Measurements from ENCODE around the gene ASB10. TPM values are rescaled to one million over a fixed set of nuclear protein-coding genes. Genes with fewer than 3 reads are reported as not detected.

ASB10 gene, protein sequence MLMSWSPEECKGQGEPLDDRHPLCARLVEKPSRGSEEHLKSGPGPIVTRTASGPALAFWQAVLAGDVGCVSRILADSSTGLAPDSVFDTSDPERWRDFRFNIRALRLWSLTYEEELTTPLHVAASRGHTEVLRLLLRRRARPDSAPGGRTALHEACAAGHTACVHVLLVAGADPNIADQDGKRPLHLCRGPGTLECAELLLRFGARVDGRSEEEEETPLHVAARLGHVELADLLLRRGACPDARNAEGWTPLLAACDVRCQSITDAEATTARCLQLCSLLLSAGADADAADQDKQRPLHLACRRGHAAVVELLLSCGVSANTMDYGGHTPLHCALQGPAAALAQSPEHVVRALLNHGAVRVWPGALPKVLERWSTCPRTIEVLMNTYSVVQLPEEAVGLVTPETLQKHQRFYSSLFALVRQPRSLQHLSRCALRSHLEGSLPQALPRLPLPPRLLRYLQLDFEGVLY
- total RNA-seq = not detected in 2 replicates

DNA sequence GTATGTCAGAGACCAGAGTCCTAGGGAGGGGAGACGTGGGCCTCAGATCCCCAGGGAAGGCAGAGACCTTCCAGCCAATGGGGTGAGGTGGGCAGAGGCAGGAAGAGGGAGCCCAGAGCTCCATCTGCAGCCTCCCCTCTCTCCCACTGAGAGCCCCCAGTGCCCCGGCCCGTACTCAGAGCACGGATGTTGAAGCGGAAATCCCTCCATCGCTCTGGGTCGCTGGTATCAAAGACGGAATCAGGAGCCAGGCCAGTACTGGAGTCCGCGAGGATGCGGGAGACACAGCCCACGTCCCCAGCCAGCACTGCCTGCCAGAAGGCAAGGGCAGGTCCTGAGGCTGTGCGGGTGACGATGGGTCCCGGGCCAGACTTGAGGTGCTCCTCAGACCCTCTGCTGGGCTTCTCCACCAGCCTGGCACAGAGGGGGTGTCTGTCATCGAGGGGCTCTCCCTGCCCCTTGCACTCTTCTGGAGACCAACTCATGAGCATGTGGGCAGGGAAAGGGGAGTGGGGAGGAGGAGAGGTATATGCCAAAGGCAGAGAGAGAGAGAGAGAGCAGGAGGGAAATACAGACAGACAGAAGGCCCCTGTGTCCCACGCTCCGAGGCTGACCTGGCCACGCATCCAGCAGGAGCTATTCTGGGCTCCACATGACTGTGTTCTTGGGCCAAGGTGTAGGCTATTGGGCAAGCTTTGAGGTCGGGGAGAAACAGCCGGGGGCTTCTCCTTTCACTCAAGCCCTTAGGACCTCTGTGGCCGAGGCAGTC lies at the start of gene ASB10:
ASB10 (minus strand) TSS at position 611 of the 769 bp plus-strand sequence; CDS start at position 491, 120 bp downstream.
- no peak for DNase-seq (ENCODE audit: low read depth, low spot score)

- DNase-seq (ENCODE audit: low read depth, low spot score) = no peak
Observed at GRCh38 chr7:151236406-151236805, 49.4 kb upstream of the ASB10 start.

DNA sequence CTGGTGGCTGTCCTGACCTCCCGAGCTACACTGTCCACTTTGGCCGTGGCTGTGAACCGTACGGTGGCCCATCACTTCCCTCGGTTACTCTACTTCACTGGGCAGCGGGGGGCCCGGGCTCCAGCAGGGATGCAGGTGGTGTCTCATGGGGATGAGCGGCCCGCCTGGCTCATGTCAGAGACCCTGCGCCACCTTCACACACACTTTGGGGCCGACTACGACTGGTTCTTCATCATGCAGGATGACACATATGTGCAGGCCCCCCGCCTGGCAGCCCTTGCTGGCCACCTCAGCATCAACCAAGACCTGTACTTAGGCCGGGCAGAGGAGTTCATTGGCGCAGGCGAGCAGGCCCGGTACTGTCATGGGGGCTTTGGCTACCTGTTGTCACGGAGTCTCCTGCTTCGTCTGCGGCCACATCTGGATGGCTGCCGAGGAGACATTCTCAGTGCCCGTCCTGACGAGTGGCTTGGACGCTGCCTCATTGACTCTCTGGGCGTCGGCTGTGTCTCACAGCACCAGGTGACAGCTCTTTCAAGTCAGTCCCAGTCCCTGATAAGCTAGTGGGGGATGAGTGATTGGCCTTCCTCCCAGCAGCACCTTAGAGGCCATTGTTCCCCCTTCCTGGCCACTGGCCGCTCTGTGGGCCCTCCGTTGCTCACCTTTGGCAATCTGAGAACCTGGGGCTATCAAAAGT lies 48.2 kb upstream of the ASB10 start:
- DNase-seq (ENCODE audit: low read depth, low spot score) = no peak

- DNase-seq (ENCODE audit: low read depth, low spot score) = no peak
Observed at GRCh38 chr7:151233804-151234203, 46.8 kb upstream of the ASB10 start.

GRCh38 chr7:151232917-151233701 lies 46.1 kb upstream of the ASB10 start:
- peak; percentile 60 for DNase-seq (ENCODE audit: low read depth, low spot score)

DNA sequence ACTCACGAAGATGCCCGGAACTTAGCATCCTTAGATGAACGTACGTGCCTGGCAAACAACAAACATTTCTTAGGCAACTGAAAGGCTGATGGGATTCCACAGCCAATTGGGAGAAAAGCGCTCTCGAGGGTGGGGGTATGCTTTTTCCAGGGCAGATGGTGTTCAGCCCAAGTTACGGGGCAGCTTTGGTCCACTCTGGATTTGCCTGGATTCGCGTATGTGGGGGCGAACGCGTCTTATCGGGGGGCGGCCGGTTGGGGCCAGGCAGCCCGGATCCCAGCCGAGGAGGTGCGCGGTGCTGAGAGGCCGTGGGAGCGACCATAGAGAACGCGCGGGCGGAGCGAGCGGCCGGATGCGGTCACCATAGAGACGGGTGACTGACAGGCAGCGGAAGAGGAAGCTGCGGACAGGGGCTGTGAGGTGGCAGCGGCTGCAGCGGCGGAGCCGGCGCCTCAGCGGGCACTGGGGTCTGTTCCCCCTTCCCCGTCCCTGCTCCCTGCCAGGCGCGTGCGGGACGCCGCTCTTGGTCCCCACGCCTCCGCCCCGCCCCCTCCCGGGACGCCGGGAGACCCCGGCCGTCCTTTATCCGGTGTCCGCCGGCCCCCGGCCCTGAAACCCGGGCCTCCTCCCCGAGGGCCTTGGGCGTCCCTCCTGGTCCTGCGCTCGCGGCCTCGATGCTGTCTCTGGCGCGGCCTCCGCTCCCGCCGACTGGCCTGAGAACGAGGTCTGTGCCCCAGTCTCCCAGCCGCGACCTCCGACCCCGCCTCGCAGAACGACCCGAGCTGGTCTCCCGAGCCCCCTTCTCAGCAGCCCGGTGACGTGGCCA lies 45.3 kb upstream of the ASB10 start, which contains the start of gene CHPF2:
CHPF2 (plus strand) TSS at position 393 of the 826 bp plus-strand sequence. CDS start 1,529 bp downstream, outside the sequence.
- DNase-seq (ENCODE audit: low read depth, low spot score) = peak; percentile 57

GRCh38 chr7:151231080-151231479 lies 44.0 kb upstream of the ASB10 start:
- DNase-seq (ENCODE audit: low read depth, low spot score) = no peak

DNA sequence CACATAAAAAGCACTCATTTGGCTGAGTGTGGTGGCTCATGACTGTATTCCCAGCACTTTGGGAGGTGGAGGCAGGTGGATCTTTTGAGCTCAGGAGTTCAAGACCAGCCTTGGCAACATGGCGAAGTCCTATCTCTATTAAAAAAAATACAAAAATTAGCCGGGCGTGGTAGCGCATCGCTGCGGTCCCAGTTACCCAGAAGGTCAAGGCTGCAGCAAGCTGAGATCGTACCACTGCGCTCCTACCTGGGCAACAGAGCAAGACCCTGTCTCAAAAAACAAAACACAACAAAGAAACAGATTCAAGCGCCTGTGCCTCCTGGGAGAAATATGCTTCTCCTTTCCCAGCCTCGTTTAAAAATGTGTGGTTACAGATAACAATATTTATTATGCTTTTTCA lies 42.2 kb upstream of the ASB10 start:
- DNase-seq (ENCODE audit: low read depth, low spot score) = no peak

DNA sequence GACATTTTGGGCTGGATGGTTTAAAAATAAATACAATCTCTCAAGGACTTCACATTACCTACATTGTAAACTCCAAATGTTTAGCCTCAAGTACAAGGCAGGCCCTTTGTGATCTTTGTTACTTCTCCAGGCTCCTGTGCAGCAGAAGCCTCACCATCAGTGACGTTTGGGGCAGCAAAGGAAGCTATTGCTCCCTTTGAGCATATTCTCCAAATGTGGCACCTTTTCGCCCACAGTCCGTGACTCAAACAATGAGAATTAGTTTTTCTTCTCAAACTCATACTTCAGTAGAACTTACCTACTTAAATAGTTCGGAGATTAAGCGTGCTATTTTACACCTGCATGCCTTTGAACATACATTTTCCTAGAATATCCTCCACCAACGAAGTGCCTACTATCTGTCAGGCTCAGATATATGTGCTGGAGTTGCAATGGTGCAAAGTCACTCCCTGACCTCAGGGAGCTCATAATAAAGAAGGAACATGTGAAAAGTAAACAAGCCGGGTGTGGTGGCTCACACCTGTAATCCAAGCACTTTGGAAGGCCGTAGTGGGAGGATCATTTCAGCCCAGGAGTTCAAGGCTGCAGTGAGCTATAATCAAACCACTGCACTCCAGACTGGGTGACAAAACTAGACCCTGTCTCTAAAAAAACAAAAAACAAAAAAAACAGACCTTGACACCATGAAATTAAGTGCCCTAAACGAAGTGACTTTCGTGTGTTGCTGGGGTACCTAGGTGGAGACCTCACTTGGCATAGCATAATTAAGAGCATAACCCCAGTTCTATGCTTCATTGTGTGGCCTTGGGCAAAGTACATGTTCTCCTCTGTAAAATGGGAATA lies 41.2 kb upstream of the ASB10 start:
- DNase-seq (ENCODE audit: low read depth, low spot score) = no peak

DNA sequence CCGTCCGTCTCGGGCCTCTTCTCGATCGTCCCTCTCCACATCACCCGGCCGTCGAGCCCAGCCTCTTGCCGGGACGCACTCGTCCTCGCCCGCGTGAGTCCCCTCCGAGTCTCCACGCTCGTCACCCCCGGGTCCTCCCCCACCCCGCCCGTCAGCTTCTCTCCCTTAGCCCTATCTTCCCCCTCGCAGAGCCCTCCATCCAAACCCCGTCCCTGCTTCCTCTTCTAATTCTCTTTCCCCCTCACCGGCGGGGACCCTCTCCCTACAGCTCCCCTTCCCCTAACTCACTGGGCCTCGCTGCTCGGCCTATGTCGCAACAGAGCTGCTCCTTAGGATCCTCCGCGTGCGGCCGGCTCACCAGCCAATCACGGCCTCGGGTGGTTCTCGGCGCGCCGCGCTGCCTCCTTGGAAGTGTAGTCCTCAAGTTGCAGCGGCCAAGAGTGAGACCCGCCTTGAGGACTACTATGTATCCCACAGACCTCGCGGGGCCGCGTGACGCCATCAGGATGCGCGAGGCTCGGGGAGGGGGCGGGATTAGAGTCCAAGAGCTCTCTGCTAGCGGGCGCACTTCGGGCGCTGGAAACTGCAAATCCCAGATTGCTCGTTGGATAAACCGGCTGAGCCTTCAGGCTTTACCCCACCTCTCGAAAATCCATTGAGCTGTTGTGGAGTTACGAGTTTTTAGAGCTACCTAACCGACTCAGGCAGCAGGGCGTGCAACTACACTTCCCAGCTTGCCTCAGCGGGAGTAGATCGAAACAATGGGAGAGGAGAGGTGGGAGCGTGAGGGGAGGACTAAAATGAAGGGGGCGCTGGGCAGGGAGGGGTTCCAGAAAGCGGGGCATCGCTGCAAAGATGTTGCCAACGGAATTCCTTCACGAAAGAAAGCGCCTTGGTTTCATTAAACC lies 40.1 kb upstream of the ASB10 start, which contains the start of gene ABCF2:
ABCF2 (minus strand) TSS at position 331 of the 908 bp plus-strand sequence. CDS start 747 bp downstream, outside the sequence.
- peak; percentile 97 for DNase-seq (ENCODE audit: low read depth, low spot score)

- DNase-seq (ENCODE audit: low read depth, low spot score) = no peak
Observed at GRCh38 chr7:151226560-151226874, 39.5 kb upstream of the ASB10 start.

DNA sequence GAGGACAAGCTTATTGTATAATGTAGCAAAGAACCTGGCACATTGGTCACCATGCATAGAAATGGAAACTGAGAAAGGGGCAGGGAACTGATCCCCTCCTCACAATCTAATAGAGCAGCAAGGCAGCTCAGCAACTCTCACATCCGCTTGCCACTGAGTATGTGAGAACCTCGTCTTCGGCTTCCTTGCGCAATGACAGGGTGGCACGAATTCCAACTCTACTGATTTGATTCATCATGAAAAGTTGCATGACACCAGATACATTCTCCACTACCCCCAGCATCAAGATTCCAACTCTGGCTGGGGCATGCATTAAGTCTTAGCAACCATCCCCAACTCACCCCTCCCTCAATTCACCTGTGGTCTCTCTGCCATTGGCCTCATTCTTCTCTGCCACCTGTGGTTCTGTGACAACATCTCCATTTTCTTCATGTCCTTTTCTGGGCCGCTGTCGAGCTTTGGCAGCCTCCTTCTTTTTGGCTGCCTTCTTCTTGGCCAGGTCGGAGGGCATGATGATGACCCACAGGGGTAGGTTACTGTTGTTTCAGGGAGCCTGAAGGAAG lies 39.0 kb upstream of the ASB10 start:
- DNase-seq (ENCODE audit: low read depth, low spot score) = no peak

DNA sequence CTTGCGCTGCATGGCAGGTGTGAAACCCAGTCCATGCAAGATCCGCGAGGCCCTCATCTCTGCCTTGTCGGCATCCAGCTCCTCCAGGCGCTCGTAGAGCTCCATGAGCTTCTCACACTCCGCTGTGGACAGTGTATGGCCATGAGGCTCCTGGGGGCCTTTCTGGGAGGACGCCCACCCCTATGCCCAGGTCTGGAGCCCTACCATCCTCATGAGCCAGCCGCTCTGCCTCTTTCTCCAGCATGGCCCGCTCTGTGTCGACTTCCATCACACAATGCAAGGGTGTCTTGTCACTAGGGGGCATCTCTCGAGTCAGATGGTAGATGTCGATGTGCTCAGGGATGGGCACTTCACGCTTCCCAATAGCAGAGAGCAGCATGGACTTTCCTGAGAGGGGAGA lies 36.7 kb upstream of the ASB10 start:
- no peak for DNase-seq (ENCODE audit: low read depth, low spot score)

- DNase-seq (ENCODE audit: low read depth, low spot score) = no peak
Observed at GRCh38 chr7:151218170-151218569, 31.1 kb upstream of the ASB10 start.

DNA sequence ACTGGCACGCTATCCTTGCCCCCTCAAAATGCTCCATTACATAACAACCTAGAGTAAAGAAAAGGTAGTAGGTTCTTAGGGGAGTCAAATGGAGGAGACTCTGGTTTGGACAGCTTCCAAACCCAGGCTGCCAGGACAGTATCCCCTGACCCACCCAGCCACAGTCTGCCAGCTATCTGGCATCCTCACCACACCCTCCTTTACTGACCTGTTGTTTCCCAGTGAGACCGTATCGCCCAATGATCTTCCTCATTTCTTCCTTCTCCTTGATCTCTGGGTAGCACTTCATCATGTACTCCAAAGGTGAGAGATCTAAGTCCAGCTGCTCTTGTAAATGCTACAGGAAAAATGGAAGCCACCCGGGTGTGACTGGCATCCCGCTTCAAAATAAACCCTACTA lies 28.3 kb upstream of the ASB10 start:
- DNase-seq (ENCODE audit: low read depth, low spot score) = no peak

DNA sequence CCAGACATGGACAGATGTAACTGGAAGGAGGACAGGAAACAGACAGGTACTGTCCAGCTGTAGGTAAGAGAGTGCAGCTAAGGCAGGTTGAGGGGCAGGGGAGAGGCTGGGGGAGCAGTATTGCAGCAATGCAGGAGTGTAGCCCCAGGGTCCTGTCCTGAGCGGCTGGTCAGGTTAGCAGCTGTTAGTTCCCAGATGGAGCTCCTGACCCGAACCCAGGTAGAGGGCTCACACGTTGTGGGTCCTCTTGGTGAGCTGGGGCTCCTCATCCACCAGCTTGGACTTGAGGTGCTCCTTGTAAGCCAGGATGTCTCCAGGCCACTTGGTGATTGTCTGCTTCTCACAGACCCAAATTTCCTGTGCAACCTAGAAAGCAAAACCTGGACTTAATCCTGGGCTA lies 26.8 kb upstream of the ASB10 start:
- no peak for DNase-seq (ENCODE audit: low read depth, low spot score)

GRCh38 chr7:151212626-151213025 lies 25.6 kb upstream of the ASB10 start:
- no peak for DNase-seq (ENCODE audit: low read depth, low spot score)

Measured in pulmonary artery endothelial cell (primary cell).